Adrenal gland (tissue), 5 donors: ENCODE results near the gene RYR2.

ENCODE experiments used
- POLR2A ChIP-seq, 2 donors: fragments of 450-650 bp; IDR thresholded peaks; one replicate each; pipeline ENCODE4 v1.6.1; 2017; ENCODE audit warnings: antibody characterized with exemption in 2 of 2, mild to moderate bottlenecking in 2 of 2, moderate library complexity in 1 of 2
- TF ChIP-seq, protein P1 (sequence below), 6 experiments: fragments of 450-650 bp in 4 of 6; fragments of 200-600 bp in 2 of 6; sonication (generic) in 1 of 6; IDR thresholded peaks; 1 replicate in 5 of 6; 2 replicates in 1 of 6; pipeline versions ENCODE4 v1.5.1 to v1.8.0; 2016 to 2021; ENCODE audit warnings: antibody characterized with exemption in 6 of 6, mild to moderate bottlenecking in 2 of 6, moderate library complexity in 1 of 6
- donor health status: DM: no; HTN: no; CAD: no.

DNA sequence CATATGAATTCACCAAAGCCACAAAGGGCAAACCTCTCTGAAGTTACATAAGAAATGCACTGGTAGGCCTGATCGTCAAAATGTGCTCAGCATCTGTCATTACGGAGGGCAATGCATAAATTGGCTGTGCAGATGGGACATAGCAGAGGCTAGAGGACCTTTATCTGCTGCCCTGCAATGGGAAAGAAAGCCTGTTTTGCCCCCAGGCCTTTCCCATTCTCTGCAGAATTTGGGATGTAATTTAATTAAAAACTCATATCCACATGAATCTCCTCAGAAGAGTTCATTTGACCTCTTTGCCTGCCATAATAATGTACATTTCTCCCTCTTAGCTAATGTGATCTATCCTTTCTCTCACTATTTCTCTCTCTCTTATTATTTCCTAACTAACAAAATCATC is 690.7 kb downstream of the RYR2 start:
- TF ChIP-seq, protein P1, sequence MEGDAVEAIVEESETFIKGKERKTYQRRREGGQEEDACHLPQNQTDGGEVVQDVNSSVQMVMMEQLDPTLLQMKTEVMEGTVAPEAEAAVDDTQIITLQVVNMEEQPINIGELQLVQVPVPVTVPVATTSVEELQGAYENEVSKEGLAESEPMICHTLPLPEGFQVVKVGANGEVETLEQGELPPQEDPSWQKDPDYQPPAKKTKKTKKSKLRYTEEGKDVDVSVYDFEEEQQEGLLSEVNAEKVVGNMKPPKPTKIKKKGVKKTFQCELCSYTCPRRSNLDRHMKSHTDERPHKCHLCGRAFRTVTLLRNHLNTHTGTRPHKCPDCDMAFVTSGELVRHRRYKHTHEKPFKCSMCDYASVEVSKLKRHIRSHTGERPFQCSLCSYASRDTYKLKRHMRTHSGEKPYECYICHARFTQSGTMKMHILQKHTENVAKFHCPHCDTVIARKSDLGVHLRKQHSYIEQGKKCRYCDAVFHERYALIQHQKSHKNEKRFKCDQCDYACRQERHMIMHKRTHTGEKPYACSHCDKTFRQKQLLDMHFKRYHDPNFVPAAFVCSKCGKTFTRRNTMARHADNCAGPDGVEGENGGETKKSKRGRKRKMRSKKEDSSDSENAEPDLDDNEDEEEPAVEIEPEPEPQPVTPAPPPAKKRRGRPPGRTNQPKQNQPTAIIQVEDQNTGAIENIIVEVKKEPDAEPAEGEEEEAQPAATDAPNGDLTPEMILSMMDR (IDR thresholded peaks at IDR 0.05), result no peak
- TF ChIP-seq POLR2A (IDR thresholded peaks at IDR 0.05), result no peak
